SK-N-SH (cell line): ENCODE data around the gene LEFTY1. TPM values are rescaled to one million over a fixed set of nuclear protein-coding genes. Genes with fewer than 3 reads are reported as not detected.

Experiments used
- CTCF ChIA-PET: fragments of 300-600, 350-600 bp; formaldehyde crosslinking; extraction: SDS; loops from one replicate; lab custom pipeline; 2021; lab: Yijun Ruan, JAX
- POLR2A ChIA-PET: fragments of 350-600 bp; sonication (Branson Sonifier 250); formaldehyde crosslinking; extraction: SDS; loops from one replicate; lab custom pipeline; 2020; ENCODE audit warnings: antibody characterized with exemption, inconsistent platforms; lab: Yijun Ruan, JAX
- DNase-seq: peaks from one replicate; pipeline ENCODE4 v3.0.0; 2012
- H2AFZ ChIP-seq: fragments of 200-600 bp; sonication (generic); 2 replicates; pipeline ENCODE4 v1.8.1; 2016; ENCODE audit warnings: antibody characterized with exemption, mild to moderate bottlenecking, low read depth
- H3F3A ChIP-seq: fragments of 200-600 bp; sonication (generic); replicated peaks from 2 replicates; pipeline ENCODE3; 2016; ENCODE audit warnings: antibody characterized with exemption, mild to moderate bottlenecking; ENCODE audit not compliant: insufficient read depth
- H3K27ac ChIP-seq, 2 experiments: fragments of 200-500 bp in 1 of 2; fragments of 200-600 bp in 1 of 2; sonication (Bioruptor generic) in 1 of 2; sonication (generic), shearing (Covaris generic) in 1 of 2; 2 replicates each; pipeline versions ENCODE4 v1.5.1 to v1.6.1; 2014 to 2016; ENCODE audit warnings: low read depth in 2 of 2, inconsistent platforms in 1 of 2, low read length in 1 of 2, mild to moderate bottlenecking in 1 of 2, mixed read lengths in 1 of 2
- H3K27me3 ChIP-seq: fragments of 200-600 bp; sonication (generic), shearing (Covaris generic); 2 replicates; pipeline ENCODE4 v1.6.1; 2016; ENCODE audit warnings: mixed run types; ENCODE audit not compliant: insufficient read depth
- H3K36me3 ChIP-seq, 2 experiments: fragments of 200-500 bp in 1 of 2; fragments of 200-600 bp in 1 of 2; sonication (Bioruptor generic) in 1 of 2; sonication (generic) in 1 of 2; replicated peaks in 1 of 2; 2 replicates each; pipeline versions ENCODE3 to v1.5.1; 2014 to 2016; ENCODE audit warnings: low read length in 1 of 2, mild to moderate bottlenecking in 1 of 2; ENCODE audit not compliant: insufficient read depth in 2 of 2, control insufficient read depth in 1 of 2
- H3K4me1 ChIP-seq, 2 experiments: fragments of 200-500 bp in 1 of 2; fragments of 200-600 bp in 1 of 2; sonication (Bioruptor generic) in 1 of 2; sonication (generic), shearing (Covaris generic) in 1 of 2; 2 replicates each; pipeline versions ENCODE4 v1.5.1 to v1.6.1; 2014 to 2016; ENCODE audit warnings: low read depth in 1 of 2, low read length in 1 of 2, mixed run types in 1 of 2; ENCODE audit not compliant: insufficient read depth in 2 of 2, control insufficient read depth in 1 of 2
- H3K4me2 ChIP-seq: fragments of 200-600 bp; sonication (generic), shearing (Covaris generic); 2 replicates; pipeline ENCODE4 v1.6.1; 2017; ENCODE audit warnings: mixed run types
- H3K4me3 ChIP-seq, 2 experiments: fragments of 200-500 bp in 1 of 2; fragments of 200-600 bp in 1 of 2; sonication (Bioruptor generic) in 1 of 2; sonication (generic), shearing (Covaris generic) in 1 of 2; 2 replicates each; pipeline versions ENCODE4 v1.5.1 to v1.8.1; 2014 to 2016; ENCODE audit warnings: low read depth in 2 of 2, inconsistent platforms in 1 of 2, low read length in 1 of 2, mild to moderate bottlenecking in 1 of 2, mixed read lengths in 1 of 2, moderate library complexity in 1 of 2
- H3K79me2 ChIP-seq: fragments of 200-600 bp; sonication (generic); 2 replicates; pipeline ENCODE4 v1.8.1; 2017; ENCODE audit warnings: mild to moderate bottlenecking; ENCODE audit not compliant: insufficient read depth
- H3K9ac ChIP-seq: fragments of 200-600 bp; sonication (generic); 2 replicates; pipeline ENCODE4 v1.6.1; 2017; ENCODE audit warnings: mixed run types
- H3K9me2 ChIP-seq: fragments of 200-600 bp; sonication (generic); 2 replicates; pipeline ENCODE4 v1.6.1; 2017; ENCODE audit warnings: mixed run types
- H3K9me3 ChIP-seq: fragments of 200-600 bp; sonication (generic); 2 replicates; pipeline ENCODE4 v1.6.1; 2017; ENCODE audit warnings: mixed run types, mild to moderate bottlenecking, moderate library complexity
- H4K20me1 ChIP-seq: fragments of 200-600 bp; sonication (generic); 2 replicates; pipeline ENCODE4 v1.6.1; 2017; ENCODE audit warnings: mild to moderate bottlenecking, mixed run types; ENCODE audit not compliant: insufficient read depth
- CHD2 ChIP-seq: fragments of 150-350 bp; IDR thresholded peaks from 2 replicates; pipeline ENCODE4 v1.6.1; 2018; ENCODE audit warnings: low read length; ENCODE audit not compliant: partially characterized antibody
- ELF1 ChIP-seq: IDR thresholded peaks from 2 replicates; pipeline ENCODE4 v1.4.0; 2012
- EP300 ChIP-seq, 2 experiments: IDR thresholded peaks; 2 replicates each; pipeline versions ENCODE4 v1.4.0 to v1.6.1; 2012; ENCODE audit warnings: borderline replicate concordance in 1 of 2, low read depth in 1 of 2, low read length in 1 of 2
- EZH2phosphoT487 ChIP-seq: fragments of 200-600 bp; sonication (generic); IDR thresholded peaks from 2 replicates; pipeline ENCODE4 v1.6.1; 2017; ENCODE audit warnings: low read depth, mixed run types, mild to moderate bottlenecking, antibody characterized with exemption, moderate library complexity, borderline replicate concordance
- FOSL2 ChIP-seq: IDR thresholded peaks from 2 replicates; pipeline ENCODE4 v1.4.0; 2012; ENCODE audit warnings: low read depth, mild to moderate bottlenecking, moderate library complexity, borderline replicate concordance
- IRF3 ChIP-seq: fragments of 150-350 bp; IDR thresholded peaks from 2 replicates; pipeline ENCODE4 v1.6.1; 2016; ENCODE audit warnings: mild to moderate bottlenecking, low read depth, low read length
- JUND ChIP-seq: IDR thresholded peaks from 2 replicates; pipeline ENCODE4 v1.4.0; 2012
- MAX ChIP-seq: IDR thresholded peaks from 2 replicates; pipeline ENCODE4 v1.4.0; 2012; ENCODE audit warnings: low read depth
- MXI1 ChIP-seq: IDR thresholded peaks from 2 replicates; pipeline ENCODE4 v1.6.1; 2012; ENCODE audit warnings: mild to moderate bottlenecking, low read depth, low read length, improper control_type of control experiment
- NFIC ChIP-seq: IDR thresholded peaks from 2 replicates; pipeline ENCODE4 v1.4.0; 2012; ENCODE audit warnings: borderline replicate concordance
- POLR2AphosphoS5 ChIP-seq: IDR thresholded peaks from 2 replicates; pipeline ENCODE4 v1.6.1; 2012; ENCODE audit warnings: low read depth, low read length
- RAD21 ChIP-seq: IDR thresholded peaks from 2 replicates; pipeline ENCODE4 v1.6.1; 2012; ENCODE audit warnings: mild to moderate bottlenecking, low read length
- SIN3A ChIP-seq: IDR thresholded peaks from 2 replicates; pipeline ENCODE4 v1.6.1; 2012; ENCODE audit warnings: low read depth, mild to moderate bottlenecking, low read length, moderate library complexity, borderline replicate concordance
- TAF1 ChIP-seq: IDR thresholded peaks from 2 replicates; pipeline ENCODE4 v1.6.1; 2012; ENCODE audit warnings: low read depth, mild to moderate bottlenecking, low read length, moderate library complexity, borderline replicate concordance
- TCF12 ChIP-seq: IDR thresholded peaks from 2 replicates; pipeline ENCODE4 v1.4.0; 2012
- USF1 ChIP-seq: IDR thresholded peaks from 2 replicates; pipeline ENCODE4 v1.4.0; 2012; ENCODE audit warnings: low read depth, borderline replicate concordance
- USF2 ChIP-seq: fragments of 150-350 bp; IDR thresholded peaks from 2 replicates; pipeline ENCODE4 v1.6.1; 2017; ENCODE audit warnings: antibody characterized with exemption, low read length, low read depth, borderline replicate concordance
- YY1 ChIP-seq: IDR thresholded peaks from 2 replicates; pipeline ENCODE4 v1.4.0; 2012; ENCODE audit warnings: low read depth, mild to moderate bottlenecking
- WGBS: methylation state at CpG from one replicate; pipeline ENCODE4 v1.1.6; 2017; ENCODE audit warnings: low lambda C conversion rate; 5-methylcytosine and 5-hydroxymethylcytosine counted together
- polyA plus RNA-seq, 3 experiments: library from polyadenylated mRNA; depleted of rRNA; stranded (reverse); fragments of >200 nt; gene quantifications; 2 replicates each; pipeline ENCODE4 v1.2.3, GENCODE V29; 2012

LEFTY1 gene
- polyA plus RNA-seq, 1 of the 3 experiments (the other 2 are of a cell fraction) = 0.07 TPM

- POLR2A ChIA-PET = no interaction called here
- peaks cover 25 to 26% of the 10 kb centered on the region in 2 experiments for H3K36me3 ChIP-seq
Observed at GRCh38 chr1:225872075-225872430, 16.9 kb downstream of the LEFTY1 start.

GRCh38 chr1:225871359-225872074 lies 17.4 kb downstream of the LEFTY1 start:
- Histone ChIP-seq H4K20me1 (no peaks in the 10 kb centered on the region), H3K27ac (no peak overlapping the region), H3K9me2 (no peaks in the 10 kb centered on the region), H3K36me3 (peaks cover 27 to 31% of the 10 kb centered on the region in 2 experiments), H3K4me2 (no peak overlapping the region), H3K4me1 (0 out of 4 replicates have a peak, but pooled peaks cover 0 to 1% of the 10 kb centered on the region in 2 experiments), H3K4me3 (no peak overlapping the region), H3K79me2 (no peaks in the 10 kb centered on the region), H3K9me3 (no peaks in the 10 kb centered on the region), H3F3A (peaks cover 4% of the 10 kb centered on the region), H3K27me3 (no peaks in the 10 kb centered on the region), H2AFZ (no peak overlapping the region), H3K9ac (no peak overlapping the region)
- 86% methylated on average over 11 of the region's 11 CpGs for WGBS
- TF ChIP-seq EZH2phosphoT487 = no peak
- no peak for DNase-seq
- POLR2A ChIA-PET = no interaction called here
- CTCF ChIA-PET = interaction anchor here (1.0 to 1.7 kb wide), 5 partner anchors 11 to 397 kb away, joined by 3 to 5 read pairs (median 4); partner anchors contain the start of gene TMEM63A

More at GRCh38 chr1:225872075-225872430, 16.9 kb downstream of the LEFTY1 start:
- H3K4me1 ChIP-seq = no peaks in the 10 kb centered on the region; a peak in 1 of 4 replicates
- no peak for TF ChIP-seq MAX
- no peak for TF ChIP-seq ELF1
- no peak for TF ChIP-seq NFIC
- TF ChIP-seq EZH2phosphoT487 = no peak
- no peak for TF ChIP-seq FOSL2
- 68% methylated on average over 3 of the region's 3 CpGs for WGBS
- CTCF ChIA-PET = interaction anchor here (1.3 to 1.7 kb wide), 2 partner anchors 10 to 115 kb away, joined by 3 to 5 read pairs; partner anchors contain the start of gene TMEM63A
- H3K79me2 ChIP-seq = no peaks in the 10 kb centered on the region
- H3K4me2 ChIP-seq = no peak overlapping the region
- no peak for DNase-seq
- no peaks in the 10 kb centered on the region for H3F3A ChIP-seq
- no peaks in the 10 kb centered on the region for H3K27me3 ChIP-seq
- H4K20me1 ChIP-seq = no peaks in the 10 kb centered on the region
- H3K9me3 ChIP-seq = no peaks in the 10 kb centered on the region
- H2AFZ ChIP-seq = no peak overlapping the region
- no peak overlapping the region for H3K27ac ChIP-seq
- H3K9ac ChIP-seq = no peak overlapping the region
- no peaks in the 10 kb centered on the region for H3K9me2 ChIP-seq
- no peak overlapping the region for H3K4me3 ChIP-seq

- 53% methylated on average over 3 of the region's 3 CpGs for WGBS
- Histone ChIP-seq H3K27ac (no peak overlapping the region), H3K4me2 (no peak overlapping the region), H4K20me1 (no peaks in the 10 kb centered on the region), H3K27me3 (no peaks in the 10 kb centered on the region), H3F3A (peaks cover 9% of the 10 kb centered on the region), H3K9me3 (no peaks in the 10 kb centered on the region), H3K9ac (no peak overlapping the region), H2AFZ (no peak overlapping the region), H3K9me2 (no peaks in the 10 kb centered on the region), H3K79me2 (no peaks in the 10 kb centered on the region), H3K4me3 (no peak overlapping the region), H3K36me3 (peaks cover 29 to 31% of the 10 kb centered on the region in 2 experiments), H3K4me1 (peaks cover 0 to 6% of the 10 kb centered on the region in 2 experiments; a peak in 1 of 4 replicates)
- CTCF ChIA-PET = interaction anchor here (1.0 to 1.7 kb wide), 5 partner anchors 13 to 396 kb away, joined by 3 to 5 read pairs (median 4); no protein-coding TSS in a partner anchor
- no peak for TF ChIP-seq RAD21
- TF ChIP-seq ELF1 = no peak
- TF ChIP-seq IRF3 = no peak
- no peak for TF ChIP-seq USF1
- TF ChIP-seq NFIC = no peak
- no peak for TF ChIP-seq SIN3A
- no peak for TF ChIP-seq USF2
- no peak for TF ChIP-seq TCF12
- TF ChIP-seq CHD2 = no peak
- TF ChIP-seq POLR2AphosphoS5 = no peak
- TF ChIP-seq TAF1 = no peak
- TF ChIP-seq MXI1 = no peak
- no peak for TF ChIP-seq YY1
- TF ChIP-seq JUND = no peak
- TF ChIP-seq EP300 (IDR thresholded peaks at IDR 0.05; ENCODE audit: borderline replicate concordance in 1 of 2, low read depth in 1 of 2, low read length in 1 of 2) = no peak
- POLR2A ChIA-PET = no interaction called here
- no peak for DNase-seq
Observed at GRCh38 chr1:225870911-225871310, 18.0 kb downstream of the LEFTY1 start.
